HG02938 (cell line): Measurements from ENCODE around the gene SHANK1.
A peak's percentile ranks its signal among the peaks of the same experiment; 100 is the strongest.

Experiments used
- ATAC-seq: cut with Tn5 transposase; IDR thresholded peaks from one replicate; pipeline ENCODE4 v1.9.1; 2021; ENCODE audit warnings: mild to moderate bottlenecking, moderate library complexity; ENCODE audit not compliant: unreplicated experiment

Gene SHANK1

GRCh38 chr19:50693064-50693975 is 26.3 kb downstream of the SHANK1 start:
- ATAC-seq = no peak

GRCh38 chr19:50690439-50690838 is 29.2 kb downstream of the SHANK1 start:
- no peak for ATAC-seq

DNA sequence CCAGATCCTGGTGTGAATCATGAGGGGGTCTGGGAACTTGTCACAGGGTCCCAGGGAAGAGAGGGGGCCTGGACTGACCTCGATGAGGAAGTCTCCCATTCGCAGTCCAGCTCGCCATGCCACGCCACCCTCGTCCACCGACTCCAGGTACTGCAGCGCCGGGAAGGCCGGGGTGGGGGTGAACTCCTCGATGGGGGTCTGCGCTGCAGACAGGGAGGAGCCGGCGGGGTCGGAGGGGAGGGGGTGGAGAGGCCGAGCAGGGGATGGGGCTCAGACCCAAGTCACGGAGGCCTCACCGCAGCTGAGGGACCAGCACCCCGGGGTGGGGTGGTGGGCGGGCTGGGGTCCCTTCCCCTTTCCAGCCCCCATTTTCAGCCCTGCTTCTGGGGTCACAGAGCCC is 30.8 kb downstream of the SHANK1 start:
- ATAC-seq = no peak

- no peak for ATAC-seq
Measured at GRCh38 chr19:50686310-50687032, 33.1 kb downstream of the SHANK1 start.

DNA sequence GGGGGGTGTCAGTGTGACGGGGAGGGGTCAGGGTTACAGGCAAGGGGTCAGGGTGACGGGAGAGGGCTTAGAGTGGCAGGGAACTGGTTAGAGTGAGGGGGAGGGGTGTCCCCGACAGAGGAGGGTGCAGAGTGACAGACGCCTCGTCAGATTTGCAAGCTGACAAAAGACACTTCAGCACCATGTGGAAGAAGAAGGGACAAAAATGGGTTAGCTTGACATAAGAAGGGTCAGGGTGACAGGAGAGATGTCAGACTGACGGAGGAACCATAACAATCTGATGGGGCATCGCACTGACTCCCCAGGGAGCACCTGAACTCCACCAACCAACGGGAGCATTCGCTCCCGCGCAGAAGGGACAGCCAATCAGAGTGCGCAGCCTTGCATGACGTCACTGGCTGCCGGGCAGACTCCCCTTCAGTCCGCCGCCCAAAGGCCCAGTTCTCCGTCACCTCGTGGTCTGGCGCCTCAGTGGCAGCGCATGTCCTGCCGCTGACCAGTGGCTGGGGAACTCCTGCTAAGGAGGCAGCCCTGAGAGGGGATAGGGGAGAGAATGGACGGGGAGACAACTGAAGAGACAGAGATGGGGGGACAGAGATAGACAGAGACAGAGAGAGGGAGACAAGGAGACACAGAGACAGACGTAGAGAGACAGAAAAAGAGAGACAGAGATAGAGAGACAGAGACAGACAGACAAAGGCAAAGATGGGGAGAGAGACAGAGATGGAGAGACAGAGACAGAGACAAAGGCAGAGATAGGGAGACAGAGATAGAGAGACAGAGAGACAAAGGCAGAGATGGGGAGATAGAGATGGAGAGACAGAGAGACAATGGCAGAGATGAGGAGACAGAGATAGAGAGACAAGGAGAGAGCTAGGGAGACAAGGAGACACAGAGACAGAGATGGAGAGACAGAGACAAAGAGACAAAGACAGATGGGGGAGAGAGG is 40.2 kb downstream of the SHANK1 start:
- ATAC-seq = peak; percentile 65

DNA sequence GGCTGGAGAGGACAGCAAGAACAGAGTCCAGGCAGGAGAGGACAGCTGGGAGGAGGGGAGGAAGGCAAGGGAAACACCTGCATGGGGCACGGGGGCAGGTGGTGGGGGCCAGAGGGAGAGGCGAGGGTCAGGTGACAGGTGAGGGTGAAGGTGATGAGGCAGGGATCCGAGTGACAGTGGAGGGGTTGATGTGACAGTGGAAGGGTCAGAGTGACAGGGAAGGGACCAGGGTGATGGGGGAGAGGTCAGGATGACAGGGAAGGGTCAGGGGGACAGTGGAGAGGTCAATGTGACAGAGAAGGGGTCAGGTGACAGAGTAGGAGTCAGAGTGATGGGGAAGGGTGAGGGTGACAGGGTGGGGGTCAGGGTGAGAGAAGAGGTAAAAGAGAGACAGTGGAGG is 41.3 kb downstream of the SHANK1 start:
- no peak for ATAC-seq

- no peak for ATAC-seq
Measured at GRCh38 chr19:50677636-50678035, 42.0 kb downstream of the SHANK1 start.

DNA sequence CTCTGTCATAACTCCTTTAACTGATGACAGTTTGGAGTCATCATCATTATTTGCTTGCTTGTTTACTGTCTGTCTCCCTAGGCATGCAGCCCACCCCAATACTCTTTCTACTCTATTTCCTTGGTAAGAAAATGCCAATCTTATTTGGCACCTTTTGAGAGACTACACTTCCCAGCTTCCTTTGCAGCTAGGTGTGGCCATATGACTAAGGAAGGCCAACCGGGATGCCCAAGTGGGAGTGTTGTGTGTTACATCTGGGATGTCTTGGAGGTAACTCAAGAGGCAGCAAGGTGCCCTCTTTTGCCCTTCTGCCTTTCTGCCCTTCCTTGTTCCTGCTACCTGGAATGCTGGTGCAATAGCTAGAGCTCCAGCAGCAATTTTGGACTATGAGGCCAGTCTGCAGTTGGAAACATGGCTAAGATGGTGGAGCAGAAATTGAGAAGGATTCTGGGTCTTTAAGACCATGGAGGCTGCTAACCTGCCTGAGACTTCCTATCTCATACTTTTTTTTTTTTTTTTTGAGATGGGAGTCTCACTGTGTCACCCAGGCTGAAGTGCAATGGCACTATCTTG is 42.9 kb downstream of the SHANK1 start:
- ATAC-seq = no peak

DNA sequence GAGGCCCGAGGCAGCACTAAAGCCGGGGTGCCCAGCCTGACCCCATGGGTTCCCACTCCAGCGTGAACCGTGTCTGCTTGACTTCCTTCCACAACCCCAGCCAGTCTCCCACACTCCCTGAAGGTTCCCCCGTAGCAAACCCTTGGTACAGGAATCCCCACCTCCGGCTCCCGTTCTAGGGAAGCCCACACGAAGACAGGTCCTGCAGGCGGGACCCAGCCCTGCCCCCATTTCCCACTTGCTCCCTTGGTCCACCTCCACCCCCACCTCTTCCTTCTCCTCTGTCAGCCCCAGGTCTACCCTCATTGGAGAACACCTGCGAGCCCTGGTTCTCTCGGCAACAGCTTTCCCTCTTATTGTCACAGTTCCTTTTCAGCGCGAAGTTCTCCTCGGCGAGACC is 46.5 kb downstream of the SHANK1 start:
- ATAC-seq = no peak

GRCh38 chr19:50670102-50670380 is 49.6 kb downstream of the SHANK1 start:
- no peak for ATAC-seq

- no peak for ATAC-seq
Measured at GRCh38 chr19:50669302-50670101, 50.1 kb downstream of the SHANK1 start.

GRCh38 chr19:50668879-50669278 is 50.7 kb downstream of the SHANK1 start:
- no peak for ATAC-seq

DNA sequence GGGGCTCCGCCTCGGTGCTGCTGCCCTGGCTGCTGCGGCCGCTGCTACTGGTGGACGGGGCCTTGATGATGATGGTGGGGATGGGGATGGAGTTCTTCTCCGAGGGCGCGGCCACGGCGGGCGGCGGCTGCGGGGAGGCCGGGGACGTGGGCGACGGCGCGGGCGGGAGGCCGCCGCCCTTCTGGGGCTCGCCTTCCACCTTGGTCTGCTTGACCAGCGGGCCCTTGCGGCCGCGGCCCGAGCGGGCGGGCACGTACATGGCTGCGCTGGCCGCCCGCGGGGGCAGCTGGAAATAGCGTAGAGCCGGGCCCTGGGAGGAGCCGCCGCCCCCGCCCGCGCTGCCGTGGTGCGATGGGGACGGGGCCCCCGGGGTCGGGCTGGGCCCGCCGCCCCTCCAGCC is 51.2 kb downstream of the SHANK1 start:
- no peak for ATAC-seq

GRCh38 chr19:50667759-50668231 is 51.8 kb downstream of the SHANK1 start:
- no peak for ATAC-seq

GRCh38 chr19:50667177-50667758 is 52.3 kb downstream of the SHANK1 start:
- no peak for ATAC-seq

- ATAC-seq = no peak
Measured at GRCh38 chr19:50666346-50667176, 53.0 kb downstream of the SHANK1 start.

DNA sequence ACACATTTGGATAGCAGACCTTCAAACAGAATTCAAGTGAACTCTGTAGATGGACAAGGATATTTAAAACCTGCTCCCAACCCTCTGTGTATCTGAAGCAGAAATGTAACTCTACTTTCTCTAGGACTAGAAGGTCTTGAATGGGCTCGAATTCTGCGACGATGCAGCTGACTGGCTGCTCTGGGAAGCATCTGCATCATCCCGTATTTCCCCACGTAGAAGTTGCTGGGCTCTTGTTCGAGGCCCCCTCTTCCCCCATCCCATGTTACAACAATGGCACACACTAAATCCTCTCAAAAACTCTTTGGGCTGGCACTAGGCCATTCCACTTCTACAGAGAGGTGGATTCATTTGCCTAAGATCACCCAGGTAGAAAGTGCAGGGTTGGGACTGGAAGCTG is 55.4 kb downstream of the SHANK1 start:
- no peak for ATAC-seq

- no peak for ATAC-seq
Measured at GRCh38 chr19:50663482-50663790, 56.2 kb downstream of the SHANK1 start.
